Skin of body (tissue), 2 donors: Measurements from ENCODE around the gene HPSE2. TPM values are rescaled to one million over a fixed set of nuclear protein-coding genes. Genes with fewer than 3 reads are reported as not detected.
"Not testable (repeated sequence)": the region's sequence is repeated elsewhere in the genome, so short reads cannot be mapped to it uniquely, and the experiment has no call there.

Experiments used
- DNase-seq: peaks from one replicate; lab custom pipeline; 2025; lab: John Stamatoyannopoulos, UW
- total RNA-seq: library from RNA; depleted of rRNA; stranded (reverse); fragments of >200 nt; gene quantifications from one replicate; pipeline ENCODE4 v1.2.3, GENCODE V29; 2014

Gene HPSE2
- total RNA-seq, 1 donor from 2014 or later = 3.1 TPM

GRCh38 chr10:99007457-99007856 is 228.2 kb downstream of the HPSE2 start:
- DNase-seq = no peak

DNA sequence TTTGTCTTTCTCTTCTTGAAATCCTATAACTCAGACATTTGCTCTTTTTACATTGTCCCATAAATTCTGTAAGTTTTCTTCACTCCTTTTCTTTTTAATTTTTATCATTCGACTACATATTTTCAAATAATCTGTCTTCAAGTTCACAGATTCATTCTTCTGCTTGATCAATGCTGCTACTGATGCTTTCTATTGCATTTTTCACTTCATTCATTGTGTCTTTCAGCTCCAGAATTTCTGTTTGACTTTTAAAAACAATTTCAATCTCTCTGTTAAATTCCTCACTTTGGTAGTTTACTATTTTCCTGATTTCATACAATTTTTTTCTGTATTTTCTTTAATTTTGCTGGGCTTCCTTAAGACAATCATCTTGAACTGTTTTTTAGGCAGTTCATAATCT is 230.4 kb downstream of the HPSE2 start:
- DNase-seq = no peak

- DNase-seq = no peak
Observed at GRCh38 chr10:99004738-99005137, 230.9 kb downstream of the HPSE2 start.

- DNase-seq = no peak
Observed at GRCh38 chr10:99002392-99002791, 233.3 kb downstream of the HPSE2 start.

DNA sequence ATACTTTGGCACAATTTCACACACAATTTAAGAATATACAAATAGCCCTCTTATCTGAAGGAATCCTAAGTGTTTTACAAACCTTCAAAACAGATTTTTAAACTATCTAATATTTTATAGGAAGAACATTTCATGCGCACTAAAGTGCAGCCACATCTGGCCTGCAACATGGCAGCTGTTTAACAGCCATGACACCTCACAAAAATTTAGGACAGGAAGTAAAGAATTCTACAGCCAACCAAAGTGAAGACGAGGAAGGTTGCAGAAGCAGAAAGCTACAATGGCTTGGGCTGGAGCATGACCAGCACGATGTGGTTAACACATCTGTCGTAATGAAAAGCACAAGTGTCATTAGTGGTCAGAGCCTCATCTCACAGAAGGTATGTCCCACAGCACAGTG is 238.1 kb downstream of the HPSE2 start:
- no peak for DNase-seq

- no peak for DNase-seq
Observed at GRCh38 chr10:98994030-98994429, 241.6 kb downstream of the HPSE2 start.

DNA sequence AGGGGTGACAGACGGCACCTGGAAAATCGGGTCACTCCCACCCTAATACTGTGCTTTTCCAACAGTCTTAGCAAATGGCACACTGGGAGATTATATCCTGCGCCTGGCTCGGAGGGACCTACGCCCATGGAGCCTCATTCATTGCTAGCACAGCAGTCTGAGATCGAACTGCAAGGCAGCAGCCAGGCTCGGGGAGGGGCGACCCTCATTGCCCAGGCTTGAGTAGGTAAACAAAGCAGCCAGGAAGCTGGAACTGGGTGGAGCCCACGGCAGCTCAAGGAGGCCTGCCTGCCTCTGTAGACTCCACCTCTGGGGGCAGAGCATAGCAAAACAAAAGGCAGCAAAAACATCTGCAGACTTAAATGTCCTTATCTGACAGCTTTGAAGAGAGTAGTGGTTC is 251.9 kb downstream of the HPSE2 start:
- not testable (repeated sequence) for DNase-seq

- no peak for DNase-seq
Observed at GRCh38 chr10:98980353-98980752, 255.3 kb downstream of the HPSE2 start.

DNA sequence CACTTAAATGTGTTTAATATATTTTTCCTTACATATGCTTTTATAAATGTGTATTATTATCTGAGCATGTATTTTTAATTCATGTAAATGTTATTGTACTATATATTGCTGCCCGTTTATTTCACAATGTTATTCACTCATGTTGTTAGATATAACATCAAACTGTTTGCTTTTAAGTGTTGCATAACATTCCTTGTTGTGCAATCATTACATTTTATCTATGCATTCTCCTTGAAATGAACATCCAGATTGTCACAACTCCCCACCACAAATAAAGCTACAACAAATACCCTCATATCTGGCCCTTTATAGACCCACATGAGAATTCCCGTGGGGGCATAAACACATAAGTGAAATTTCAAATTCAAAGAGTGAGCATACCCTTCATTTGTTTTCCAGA is 264.2 kb downstream of the HPSE2 start:
- no peak for DNase-seq

GRCh38 chr10:98967601-98968000 is 268.1 kb downstream of the HPSE2 start:
- DNase-seq = no peak

DNA sequence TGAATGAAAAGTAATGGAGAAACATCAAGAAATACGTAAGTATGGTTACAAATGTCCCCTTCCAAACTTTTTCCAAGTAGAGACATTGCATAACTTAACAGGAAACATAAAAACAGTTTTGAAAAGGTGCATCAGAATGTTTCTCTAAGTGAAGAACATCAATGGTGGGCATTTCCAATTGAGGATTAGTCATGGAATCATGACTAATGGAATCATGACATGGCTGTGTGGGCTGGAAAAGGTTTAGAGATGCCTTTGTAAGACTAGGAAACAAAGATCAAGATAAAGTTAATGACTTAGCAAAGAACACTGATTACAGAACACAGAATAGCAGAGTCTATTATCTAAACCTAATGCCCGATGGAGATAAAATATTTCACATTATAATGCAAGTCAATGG is 272.0 kb downstream of the HPSE2 start:
- DNase-seq = no peak

DNA sequence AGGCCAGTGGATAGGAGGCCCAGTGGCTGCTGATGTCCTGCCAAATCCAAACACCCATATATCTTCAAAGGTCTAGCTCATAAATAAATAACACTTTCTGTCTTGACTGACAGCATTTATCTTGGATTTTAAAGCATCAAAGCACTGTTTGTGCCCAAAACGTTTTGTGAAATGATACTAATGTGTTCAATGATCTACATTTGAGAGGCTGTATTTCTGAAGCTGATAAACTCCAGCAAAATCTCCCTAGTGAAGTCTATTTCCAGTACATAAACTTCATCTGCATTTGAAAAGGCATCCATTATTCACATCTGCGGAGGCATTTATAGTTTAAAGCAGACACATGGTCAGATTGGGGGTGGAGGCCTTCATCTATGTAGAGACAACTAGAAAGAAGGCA is 276.3 kb downstream of the HPSE2 start:
- DNase-seq = no peak

DNA sequence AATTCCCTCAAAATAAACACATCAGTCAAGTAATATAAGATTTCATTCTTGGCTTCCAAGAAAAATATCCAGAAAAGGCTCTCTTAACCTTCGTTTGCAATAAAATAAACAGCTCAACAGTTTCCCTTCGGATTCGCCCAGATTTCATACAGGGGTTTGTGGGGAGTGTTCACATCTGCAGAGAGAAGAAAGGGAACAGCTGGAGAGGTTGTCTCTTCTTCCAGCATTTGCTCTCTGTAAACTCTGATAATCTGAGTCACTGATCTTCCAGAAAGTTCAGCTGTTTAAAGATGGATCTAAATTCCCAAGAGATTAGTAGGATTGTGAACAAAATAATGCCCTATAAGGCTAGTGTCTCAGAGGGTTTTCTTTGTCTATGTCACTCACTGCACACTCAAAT is 277.9 kb downstream of the HPSE2 start:
- DNase-seq = no peak

DNA sequence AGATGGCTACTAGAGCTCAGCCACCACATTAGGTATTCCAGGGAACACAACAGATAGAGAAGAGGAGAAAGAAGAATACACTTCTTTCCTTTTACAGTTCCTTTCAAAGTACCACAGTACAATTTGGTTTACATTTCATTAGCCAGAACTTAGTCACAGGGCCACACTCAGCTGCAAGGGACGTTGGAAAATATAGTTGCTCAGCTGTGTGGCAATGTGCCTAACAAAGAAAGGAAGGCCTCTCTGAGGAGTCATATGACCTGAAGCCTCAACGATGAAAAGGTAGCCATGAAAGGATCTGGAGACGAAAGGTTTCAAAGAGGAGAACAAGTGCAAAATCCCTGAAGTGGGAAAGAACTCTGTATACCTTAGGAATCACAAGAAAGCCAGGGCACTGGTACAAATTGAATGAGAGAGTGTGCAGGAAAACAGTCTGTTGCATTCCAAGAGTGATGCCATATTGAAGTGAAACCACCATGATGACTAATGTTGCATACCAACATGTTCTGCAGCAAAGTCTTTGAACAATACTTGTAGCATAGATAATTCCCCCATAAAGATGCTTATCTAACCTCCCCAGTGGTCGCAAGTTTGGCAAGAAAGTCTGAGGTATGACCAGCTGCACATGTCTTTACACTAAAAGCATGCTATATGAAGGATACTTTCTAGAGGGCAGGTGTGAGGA is 278.9 kb downstream of the HPSE2 start:
- DNase-seq = no peak

DNA sequence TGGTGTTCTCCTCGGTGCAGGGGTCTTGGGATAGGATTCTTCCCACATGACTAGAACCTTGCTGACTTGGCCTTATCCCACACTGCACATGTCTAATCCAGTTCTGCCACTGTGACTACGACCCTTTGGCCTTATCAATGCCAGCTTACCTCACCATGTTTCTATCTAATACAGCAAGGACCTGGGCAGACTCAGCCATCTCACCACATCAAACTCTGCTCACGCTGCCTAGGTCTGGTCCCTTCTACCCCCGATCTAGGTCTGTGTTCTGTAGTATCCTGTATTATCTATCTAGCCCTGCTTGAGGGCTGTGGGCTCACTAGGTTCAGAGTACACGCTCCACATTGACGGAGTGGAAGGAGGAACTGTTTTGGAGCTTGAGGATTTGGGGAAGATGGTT is 282.4 kb downstream of the HPSE2 start:
- DNase-seq = no peak

DNA sequence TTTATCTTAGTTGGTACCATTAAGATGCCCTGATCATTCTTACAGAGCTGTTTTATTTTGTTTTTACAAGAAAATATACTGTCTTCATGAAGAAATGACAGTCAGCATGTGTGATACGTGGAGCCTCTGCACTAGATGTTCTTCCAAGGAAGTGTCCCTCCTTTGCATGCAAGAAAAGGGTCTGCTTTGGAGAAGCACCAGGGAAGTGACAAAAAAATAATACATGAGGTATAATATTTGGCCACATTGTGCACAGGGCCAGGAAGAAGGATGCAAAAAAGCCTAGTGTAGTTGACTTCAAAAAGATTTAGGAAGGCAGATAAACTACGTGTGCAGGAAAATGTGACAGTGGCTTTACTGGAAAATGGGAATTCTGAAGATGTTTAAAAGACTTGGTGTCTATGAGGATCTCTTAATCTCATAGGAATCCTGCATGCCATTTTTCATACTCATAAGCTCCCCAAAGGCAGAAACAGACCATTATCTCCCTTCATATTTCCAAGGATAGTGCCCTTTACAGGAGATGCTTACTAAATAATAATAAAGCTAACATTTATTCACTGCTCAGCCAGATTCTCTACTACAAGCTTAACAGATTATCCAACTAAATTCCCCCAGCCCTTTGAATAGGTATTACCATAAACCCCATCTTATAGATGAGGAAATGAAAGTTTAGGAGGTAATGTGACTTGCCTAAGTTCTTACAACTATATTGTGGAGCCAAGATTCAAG is 284.2 kb downstream of the HPSE2 start:
- no peak for DNase-seq

- no peak for DNase-seq
Observed at GRCh38 chr10:98950106-98950505, 285.5 kb downstream of the HPSE2 start.

DNA sequence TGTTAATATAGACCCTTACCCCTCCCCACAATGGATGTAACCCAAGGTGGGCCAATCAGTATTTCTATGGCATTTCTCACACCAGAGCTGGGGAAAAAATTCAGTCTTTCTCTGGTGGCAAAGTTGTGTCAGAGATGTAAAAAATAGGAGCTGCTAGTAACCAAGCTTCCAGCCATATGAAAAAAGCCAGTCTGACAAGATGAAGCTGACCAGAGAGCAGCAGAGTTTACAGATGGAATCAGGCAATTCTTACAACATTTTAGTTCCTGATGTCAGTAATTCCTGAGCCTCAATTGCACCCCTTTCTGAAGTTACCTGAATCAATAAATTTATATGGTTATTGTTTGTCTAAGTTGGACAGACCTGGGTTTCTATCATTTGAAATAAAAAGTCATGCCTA is 286.3 kb downstream of the HPSE2 start:
- no peak for DNase-seq

DNA sequence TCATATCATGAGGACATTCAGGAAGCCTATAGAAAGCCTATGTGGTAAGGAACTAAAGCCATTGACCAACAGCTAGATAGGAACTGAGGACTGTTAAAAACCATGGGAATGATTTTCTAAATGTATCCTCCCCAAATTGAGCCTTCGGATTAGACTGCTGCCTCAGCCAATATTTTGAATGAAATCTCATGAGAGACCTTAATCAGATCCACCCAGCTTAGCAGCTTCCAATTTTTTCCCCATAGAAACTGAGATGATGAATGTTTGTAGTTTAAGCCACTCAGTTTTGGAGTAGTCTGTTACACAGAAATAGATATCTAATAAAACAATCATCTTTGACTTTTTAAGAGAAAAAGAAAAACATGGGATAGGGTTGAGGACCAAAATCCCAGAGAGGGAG is 292.0 kb downstream of the HPSE2 start:
- no peak for DNase-seq

DNA sequence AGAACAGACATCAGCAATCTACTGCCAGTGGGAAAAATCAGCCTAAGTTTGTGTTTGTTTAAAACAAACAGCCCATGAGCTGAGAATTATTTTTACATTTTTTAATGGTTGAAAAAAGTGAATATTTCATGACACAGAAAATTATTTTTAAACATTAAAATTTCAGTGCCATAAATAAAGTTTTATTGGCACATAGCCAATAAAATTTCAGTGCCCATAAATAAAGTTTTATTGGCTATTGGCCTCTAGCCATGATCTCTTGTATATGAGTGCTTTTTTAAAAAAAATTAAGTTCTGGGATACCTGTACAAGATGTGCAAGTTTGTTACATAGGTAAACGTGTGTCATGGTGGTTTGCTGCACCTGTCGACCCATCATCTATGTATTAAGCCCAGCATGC is 305.9 kb downstream of the HPSE2 start:
- DNase-seq = no peak

DNA sequence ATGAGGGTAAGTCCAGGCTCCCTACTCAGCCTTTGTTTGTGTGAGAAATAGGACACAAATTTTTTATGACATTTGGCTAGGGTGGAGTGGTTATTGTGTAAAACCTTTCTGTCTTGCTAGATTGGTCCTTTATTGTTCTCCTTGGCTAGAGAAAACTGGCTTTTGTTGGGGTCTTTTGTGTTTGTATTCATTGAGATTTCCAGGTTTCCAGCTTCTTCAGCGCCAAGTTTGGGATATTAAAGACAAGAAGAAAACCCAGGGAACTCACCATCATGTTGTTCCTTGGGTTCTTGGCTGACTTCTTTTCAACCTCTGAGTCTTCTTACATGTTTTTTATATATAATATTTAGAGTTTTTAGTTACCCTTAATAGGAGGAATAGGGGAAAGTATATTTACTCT is 310.0 kb downstream of the HPSE2 start:
- no peak for DNase-seq

- no peak for DNase-seq
Observed at GRCh38 chr10:98924526-98924925, 311.1 kb downstream of the HPSE2 start.

DNA sequence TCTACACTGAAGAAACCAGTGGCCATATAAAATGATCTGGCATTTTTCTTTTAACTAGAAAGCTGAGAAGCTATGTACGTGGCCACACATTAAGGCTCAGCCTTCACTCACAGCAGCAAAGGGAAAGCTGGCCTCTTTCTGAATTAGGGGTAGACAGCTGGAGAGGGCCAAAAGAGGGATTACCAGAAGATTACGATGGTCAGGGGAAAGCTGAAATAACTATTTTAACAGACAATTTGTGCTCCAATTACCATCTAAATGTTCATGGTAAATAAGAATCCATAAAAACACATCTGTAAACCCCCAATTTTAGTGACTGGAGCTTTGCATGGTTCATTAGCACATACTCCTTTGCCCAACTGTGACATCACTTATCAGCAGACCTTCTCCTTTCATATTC is 314.3 kb downstream of the HPSE2 start:
- no peak for DNase-seq
